Raji (cell line): ENCODE measurements around the gene MED27.

ENCODE experiments used
- POLR2A ChIP-seq: IDR thresholded peaks from 2 replicates; pipeline ENCODE4 v1.6.1; 2011; ENCODE audit warnings: low read depth, low read length, control low read depth; ENCODE audit not compliant: insufficient read depth

Gene MED27

DNA sequence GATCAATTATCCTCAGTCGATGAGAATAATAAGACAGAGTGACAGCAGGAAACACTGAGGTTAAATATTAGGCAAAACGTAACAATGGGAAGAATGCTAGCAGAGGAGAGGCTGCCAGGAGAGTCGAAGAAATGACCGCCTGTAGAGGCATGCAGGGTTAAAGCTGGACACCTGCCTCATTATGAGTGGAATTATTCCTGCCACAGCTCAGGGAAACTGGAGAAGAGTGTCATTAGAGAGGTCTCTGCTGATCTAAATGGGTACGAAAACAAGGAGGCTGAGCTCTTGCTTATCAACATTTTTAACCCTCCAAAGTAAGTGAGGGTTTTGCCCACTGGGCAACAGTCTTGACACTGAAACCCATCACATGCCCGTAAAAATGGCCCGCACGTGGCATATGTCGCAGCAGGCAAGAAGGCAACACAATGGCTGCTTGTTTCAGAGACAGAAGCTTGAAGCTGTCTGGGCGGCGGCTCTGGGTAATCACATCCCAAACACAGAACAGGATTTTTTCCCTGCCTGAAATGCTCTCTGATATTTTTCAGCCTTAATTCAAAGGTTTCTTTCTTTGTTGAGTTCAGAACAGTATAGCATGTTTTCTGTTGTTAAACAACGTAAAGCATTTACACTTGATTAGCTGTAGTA is 118.7 kb downstream of the MED27 start:
- no peak for TF ChIP-seq POLR2A

DNA sequence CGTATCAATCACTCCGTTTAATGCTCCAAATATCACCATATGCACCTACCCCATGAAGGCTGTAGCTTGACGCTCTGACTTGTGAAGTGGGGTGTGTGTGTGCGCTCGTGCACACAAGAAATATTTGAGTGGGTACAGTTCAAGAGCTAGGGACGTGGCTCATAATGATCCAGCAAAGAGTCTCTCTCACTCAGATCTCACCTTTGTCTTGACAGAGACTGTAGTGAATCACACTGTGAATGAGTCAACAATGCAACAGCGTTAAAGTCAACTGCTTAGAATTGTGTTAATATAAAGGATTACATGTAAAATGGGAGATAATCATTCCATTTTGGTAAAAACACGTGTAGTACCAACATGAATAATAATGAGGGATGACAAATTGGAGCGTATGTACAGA is 119.4 kb downstream of the MED27 start:
- TF ChIP-seq POLR2A, result no peak

DNA sequence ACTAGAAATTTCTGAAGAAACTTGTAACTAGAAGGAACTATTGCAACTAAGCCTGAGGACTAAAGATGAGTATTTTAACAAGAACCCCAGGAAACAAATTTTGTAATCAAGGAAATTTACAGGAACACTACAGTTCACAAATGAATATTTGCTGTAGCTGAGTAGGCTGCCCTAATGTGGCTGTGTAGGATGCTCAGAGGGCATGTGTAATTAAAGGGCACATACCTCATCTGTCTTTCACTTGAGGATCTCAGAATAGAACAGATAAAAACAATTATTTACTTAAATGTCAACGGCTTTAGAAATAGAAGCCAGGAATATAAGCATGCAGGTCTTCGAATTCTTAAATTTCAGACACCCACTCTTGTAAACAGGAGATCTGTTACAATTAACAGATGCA is 119.8 kb downstream of the MED27 start:
- no peak for TF ChIP-seq POLR2A

DNA sequence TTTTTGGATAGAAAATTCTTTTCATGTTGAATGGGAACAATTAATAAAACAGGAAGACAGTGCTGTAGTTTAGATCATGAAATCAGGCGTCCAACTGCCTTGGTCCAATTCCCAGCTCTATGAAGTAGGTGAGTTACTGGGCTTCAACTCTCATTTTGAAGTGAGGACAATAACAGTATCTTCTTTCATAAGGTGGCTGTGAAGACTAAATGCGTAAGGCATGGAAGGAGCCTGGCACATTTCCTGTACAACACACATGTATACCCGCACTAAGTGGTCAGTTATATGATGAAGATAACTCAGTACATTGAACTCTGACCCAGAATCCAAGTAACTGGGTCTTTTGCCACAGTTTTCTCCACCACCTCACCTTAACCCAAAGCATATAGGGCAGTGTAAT is 120.6 kb downstream of the MED27 start:
- TF ChIP-seq POLR2A, result no peak

DNA sequence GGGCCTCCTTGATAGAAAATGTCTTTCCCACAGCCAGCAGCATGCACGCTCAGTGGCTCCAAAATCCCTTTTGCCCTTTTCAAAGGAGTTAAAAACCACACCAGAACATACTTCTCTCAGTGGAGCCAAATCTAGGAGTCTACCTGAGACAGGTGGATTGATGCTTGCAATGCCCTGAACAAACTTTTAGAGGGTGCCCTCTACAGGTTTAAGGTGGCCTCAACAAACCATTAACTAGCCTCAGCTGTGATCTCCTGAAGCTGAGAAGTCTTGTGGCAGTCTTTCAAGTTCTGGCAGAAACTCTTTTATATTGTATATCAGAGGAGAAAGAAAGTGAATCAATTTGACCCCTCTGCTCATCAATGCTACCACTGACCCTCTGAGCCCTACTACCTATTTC is 125.4 kb downstream of the MED27 start:
- TF ChIP-seq POLR2A, result no peak

DNA sequence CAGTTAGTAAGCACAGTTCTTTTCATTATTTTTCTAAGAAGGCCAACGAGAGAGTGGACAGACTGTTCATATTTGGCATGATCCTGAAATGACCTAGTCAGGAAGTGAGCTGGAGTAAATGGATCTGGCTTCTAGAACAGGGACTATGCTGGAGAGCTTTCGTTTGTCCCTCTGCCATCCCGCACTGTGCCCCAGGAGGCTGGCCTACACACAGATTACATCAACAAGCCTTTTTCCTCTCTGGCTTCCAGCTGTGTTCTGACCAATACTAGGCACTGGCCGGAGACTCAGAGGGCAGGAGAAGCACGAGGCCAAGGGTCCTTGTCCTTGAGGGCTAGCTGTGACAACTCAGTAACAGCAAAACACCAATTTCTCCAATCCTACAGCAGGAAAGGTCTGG is 127.8 kb downstream of the MED27 start:
- TF ChIP-seq POLR2A, result no peak

DNA sequence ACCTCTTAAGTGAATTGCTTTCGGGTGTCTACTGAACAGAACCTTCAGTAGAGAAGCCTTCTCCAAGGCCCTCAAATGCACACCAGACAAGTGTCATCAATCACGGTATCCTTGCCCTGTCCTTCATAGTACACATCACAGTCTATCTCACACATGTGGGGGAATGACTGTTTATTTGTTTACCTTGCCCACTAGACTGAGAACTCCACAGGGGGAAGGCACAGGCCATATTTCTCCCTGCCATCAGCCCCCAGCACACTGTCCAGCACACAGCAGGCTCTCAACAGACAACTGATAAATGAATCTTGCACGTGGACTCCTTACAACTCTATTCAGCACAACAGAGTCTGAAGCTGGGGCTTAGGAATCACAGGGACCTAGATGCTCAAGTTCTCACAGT is 128.5 kb downstream of the MED27 start:
- TF ChIP-seq POLR2A, result no peak

DNA sequence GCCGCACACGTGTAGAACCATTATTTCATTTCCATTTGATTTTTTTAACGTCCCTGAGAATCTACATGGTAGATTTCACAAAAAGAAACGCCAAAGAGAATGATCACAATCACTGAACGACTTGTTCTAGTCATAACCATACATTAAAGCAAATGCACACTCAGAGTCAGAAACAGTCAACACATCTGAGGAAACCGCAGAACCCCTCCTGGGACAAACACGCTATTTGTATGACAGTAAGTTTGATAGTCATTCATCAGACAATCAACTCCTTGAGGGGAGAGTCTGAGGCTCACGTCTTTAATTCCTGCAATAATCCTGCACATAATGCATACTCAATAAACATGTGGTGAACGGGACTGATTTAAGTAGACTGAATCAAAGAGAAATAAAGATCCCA is 129.2 kb downstream of the MED27 start:
- no peak for TF ChIP-seq POLR2A

DNA sequence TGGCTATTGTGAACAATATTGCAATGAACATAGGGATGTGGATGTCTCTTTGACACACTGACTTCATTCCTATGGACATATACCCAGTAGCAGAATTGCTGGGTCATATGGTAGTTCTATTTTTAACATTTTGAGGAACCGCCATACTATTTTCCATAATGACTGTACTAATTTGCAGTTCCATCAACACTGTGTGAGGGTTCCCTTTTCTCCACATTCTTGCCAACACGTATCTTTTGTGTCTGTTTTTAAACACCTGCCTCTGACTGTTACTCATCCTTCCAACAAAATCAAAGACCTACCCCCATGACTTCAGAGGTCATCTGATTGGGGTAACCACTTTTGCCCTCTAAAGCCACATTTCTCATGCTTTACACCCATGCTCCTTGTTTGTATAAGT is 133.5 kb downstream of the MED27 start:
- no peak for TF ChIP-seq POLR2A

DNA sequence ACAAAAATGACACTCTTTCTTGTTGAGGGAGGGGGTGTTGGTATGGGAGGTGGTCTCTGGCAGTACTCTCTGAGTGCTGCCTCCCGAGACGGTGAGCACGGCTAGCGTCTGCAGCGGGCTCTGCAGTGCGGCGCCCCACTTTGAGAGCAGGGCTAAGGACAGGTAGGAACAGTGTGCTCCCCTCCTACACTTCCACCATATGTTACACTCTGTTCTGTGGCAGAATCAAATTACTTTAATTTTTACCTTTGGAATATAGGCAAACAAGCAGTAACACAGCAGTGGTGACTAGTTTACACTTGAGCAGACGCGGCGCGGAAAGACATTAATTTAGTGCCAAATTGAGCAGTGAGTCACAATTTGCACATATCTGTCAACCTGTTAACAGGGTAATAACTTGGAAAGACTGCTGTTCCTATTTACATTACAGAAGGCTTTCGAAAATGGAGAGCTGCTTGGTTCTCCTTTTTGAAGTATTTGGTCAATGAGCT is 136.3 kb downstream of the MED27 start:
- TF ChIP-seq POLR2A, result no peak

DNA sequence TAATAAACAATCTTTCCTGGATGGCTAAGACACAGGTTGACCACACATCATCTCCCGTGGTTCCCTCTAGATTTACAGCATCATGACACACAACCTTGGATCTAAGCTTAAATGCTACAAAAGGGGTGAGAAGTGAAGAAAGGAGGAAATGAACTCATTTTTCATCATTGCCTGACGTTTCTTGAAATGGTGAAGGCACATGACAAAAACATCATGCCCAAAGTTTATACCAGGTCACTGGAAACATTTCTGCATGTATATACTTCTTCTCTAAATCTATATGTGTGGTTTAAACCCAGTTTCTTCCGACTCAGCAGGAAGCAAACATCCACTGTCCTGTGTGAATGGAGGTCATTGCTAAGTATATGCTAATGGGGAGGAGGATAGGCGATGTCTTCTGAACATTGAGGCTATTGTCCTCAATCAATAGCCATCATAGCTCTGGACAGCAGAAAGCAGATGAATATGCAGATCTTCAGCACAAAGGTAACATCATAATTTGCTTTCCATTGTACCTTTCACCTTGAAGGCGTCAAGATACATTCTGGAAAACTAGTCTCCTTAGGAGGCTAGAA is 137.4 kb downstream of the MED27 start:
- TF ChIP-seq POLR2A, result no peak

DNA sequence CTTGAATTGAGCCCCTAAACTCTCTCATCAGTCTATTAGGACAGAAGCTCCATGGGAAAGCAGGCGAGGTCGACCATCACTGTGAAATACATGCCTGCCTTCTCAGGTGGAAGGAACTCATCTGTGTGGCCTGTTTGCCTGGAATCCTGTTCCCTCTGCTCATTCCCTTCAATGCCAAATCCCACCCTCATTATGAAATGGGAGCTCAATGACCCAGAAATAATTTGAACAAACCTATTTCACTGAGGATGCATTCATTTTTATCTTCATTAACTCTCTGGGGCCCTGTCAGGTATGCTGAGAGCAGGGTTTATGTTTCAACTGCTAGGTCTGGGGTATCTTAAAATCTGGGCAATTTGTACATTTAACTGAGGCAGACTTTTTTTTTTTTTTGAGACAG is 142.2 kb downstream of the MED27 start:
- no peak for TF ChIP-seq POLR2A

DNA sequence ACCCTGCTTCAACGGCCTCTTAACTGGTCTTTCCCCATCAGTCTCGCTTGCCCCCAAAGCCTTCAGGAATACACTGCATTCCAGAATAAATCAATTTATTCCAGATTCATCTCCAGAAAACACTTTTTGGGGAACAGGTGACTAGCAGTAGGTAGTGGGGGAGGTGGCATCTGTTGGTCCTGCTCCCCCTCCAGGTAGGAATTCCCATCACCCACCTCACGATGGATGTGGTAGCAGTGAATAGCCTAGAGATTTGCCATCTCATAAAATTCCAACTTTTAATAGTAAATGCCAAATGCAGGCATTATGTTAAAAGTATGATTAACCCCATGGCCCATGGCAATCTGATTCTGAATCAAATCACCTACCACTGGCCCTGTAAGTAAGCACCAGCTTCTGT is 142.7 kb downstream of the MED27 start:
- TF ChIP-seq POLR2A, result no peak

DNA sequence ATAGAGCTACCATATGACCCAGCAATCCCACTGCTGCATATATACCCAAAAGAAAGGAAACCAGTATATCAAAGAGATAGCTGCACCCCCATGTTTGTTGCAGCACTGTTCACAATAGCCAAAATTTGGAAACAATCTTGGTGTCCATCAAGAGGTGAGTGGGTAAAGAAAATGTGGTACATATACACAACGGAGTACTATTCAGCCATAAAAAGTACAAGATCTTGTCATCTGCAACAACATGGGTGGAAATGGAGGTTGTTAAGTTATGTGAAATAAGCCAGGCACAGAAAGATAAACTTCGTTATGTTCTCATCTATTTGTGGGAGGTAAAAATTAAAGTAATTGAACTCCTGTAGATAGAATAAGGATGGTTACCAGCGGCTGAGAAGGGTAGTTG is 145.0 kb downstream of the MED27 start:
- no peak for TF ChIP-seq POLR2A

DNA sequence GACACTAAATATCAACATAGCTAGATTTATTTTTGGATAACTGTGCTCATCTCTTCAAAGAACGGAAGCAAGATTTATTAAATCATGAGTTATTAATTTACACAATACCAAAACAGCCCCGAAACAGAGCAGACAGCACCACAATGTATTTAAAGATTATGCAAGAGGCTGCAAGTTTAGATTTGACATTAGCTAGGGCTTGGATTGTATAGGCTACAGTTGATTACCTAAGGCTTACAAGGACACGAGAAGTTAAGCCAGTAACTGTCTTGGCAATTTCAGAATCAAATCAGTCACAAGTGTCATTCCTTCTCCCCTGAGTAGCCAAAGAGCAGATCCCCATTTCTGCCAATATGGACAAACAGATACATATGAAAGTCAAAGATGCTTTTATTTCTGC is 152.6 kb downstream of the MED27 start:
- no peak for TF ChIP-seq POLR2A

DNA sequence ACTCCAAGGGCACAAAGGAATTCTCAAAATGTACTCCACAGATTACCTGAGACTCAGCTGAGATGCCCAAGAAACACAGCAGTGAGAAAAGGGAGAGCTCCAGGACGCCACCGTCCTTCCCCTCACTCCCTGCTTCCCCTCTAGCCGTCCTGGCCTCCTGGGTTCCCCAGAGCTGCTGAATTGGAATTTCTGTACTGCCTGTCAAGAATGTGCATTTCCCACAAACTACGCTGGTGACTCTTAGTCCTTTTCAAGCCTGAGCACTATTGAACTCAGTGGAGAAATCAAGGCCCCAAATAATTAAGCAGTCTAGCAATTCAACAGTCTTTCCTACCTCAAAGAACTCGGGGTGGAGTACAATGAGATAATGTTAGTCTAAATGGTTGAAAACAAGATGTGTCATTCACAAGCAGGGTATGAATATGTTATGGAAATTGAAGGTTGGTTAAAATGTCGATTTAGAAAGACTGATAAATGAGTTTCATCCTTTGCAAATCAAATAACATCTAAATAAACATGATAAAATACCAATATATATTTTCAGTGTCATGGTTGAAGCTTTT is 153.2 kb downstream of the MED27 start:
- no peak for TF ChIP-seq POLR2A
